ENCODE results near the gene FUCA2. TPM values are rescaled to one million over a fixed set of nuclear protein-coding genes. Genes with fewer than 3 reads are reported as not detected.

The FUCA2 gene
- total RNA-seq, 1 donor from 2014 or later = 52.3 TPM

- H3K27ac Mint-ChIP-seq (ENCODE audit: unreplicated experiment) = no peak overlapping the region
Observed at GRCh38 chr6:143545976-143546547, 34.5 kb upstream of the FUCA2 start.

GRCh38 chr6:143545165-143545564, 33.6 kb upstream of the FUCA2 start:
- H3K4me1 Mint-ChIP-seq = peaks cover 8% of the 10 kb centered on the region
- no peak overlapping the region for H3K27ac Mint-ChIP-seq (ENCODE audit: unreplicated experiment)
- no peaks in the 10 kb centered on the region for H3K36me3 Mint-ChIP-seq (ENCODE audit: low read depth)
- H3K27me3 Mint-ChIP-seq (ENCODE audit: low read depth) = no peaks in the 10 kb centered on the region
- TF ChIP-seq, protein P1, sequence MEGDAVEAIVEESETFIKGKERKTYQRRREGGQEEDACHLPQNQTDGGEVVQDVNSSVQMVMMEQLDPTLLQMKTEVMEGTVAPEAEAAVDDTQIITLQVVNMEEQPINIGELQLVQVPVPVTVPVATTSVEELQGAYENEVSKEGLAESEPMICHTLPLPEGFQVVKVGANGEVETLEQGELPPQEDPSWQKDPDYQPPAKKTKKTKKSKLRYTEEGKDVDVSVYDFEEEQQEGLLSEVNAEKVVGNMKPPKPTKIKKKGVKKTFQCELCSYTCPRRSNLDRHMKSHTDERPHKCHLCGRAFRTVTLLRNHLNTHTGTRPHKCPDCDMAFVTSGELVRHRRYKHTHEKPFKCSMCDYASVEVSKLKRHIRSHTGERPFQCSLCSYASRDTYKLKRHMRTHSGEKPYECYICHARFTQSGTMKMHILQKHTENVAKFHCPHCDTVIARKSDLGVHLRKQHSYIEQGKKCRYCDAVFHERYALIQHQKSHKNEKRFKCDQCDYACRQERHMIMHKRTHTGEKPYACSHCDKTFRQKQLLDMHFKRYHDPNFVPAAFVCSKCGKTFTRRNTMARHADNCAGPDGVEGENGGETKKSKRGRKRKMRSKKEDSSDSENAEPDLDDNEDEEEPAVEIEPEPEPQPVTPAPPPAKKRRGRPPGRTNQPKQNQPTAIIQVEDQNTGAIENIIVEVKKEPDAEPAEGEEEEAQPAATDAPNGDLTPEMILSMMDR (conservative IDR thresholded peaks at IDR 0.05) = no peak
- H3K9me3 Mint-ChIP-seq = no peaks in the 10 kb centered on the region
- no peak for DNase-seq (ENCODE audit: low read depth, low spot score)
- H3K4me3 Mint-ChIP-seq = no peak overlapping the region

More at GRCh38 chr6:143545976-143546547, 34.5 kb upstream of the FUCA2 start:
- Mint-ChIP-seq H3K27me3 (ENCODE audit: low read depth) (no peaks in the 10 kb centered on the region), H3K9me3 (no peaks in the 10 kb centered on the region), H3K4me3 (no peak overlapping the region), H3K4me1 (peaks cover 8% of the 10 kb centered on the region), H3K36me3 (ENCODE audit: low read depth) (no peaks in the 10 kb centered on the region)
- TF ChIP-seq, protein P1 (conservative IDR thresholded peaks at IDR 0.05) = no peak
- DNase-seq (ENCODE audit: low read depth, low spot score) = no peak

DNA sequence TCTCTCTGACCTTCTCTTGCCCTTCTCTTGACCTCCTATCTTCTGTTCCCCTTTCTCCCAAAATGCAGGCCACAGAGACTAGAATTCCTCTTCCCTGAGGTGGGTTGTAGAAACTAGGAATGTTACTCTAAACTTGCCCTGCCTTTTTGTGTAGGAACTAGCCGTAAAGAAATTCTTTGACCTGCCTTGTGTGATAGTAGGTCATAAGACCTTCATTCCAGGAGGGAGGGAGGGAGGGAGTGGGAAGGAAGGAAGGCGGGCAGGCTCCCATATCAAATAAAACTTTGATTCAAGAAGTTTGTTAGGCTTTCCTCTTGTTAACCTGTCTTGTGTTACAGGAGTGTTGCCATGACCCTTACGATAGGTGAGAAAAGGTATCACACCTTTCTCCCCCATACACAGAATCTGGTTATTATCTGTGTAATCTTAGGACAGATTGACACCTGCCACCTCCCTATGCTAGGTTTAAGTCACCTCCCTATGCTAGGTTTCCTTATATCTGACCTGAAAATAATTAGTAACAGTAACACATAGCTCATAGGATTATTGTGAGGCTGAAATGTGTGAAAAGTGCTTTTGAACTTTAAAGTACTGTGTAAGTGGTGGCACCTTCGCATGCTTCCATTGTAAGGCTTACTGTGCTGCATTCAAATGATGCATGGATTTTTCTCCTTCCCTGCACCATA, 32.6 kb upstream of the FUCA2 start:
- Mint-ChIP-seq H3K4me3 (no peak overlapping the region), H3K27me3 (ENCODE audit: low read depth) (no peaks in the 10 kb centered on the region), H3K4me1 (peaks cover 8% of the 10 kb centered on the region), H3K36me3 (ENCODE audit: low read depth) (no peaks in the 10 kb centered on the region), H3K9me3 (no peaks in the 10 kb centered on the region), H3K27ac (ENCODE audit: unreplicated experiment) (no peak overlapping the region)
- DNase-seq (ENCODE audit: low read depth, low spot score) = no peak
- TF ChIP-seq, protein P1 (conservative IDR thresholded peaks at IDR 0.05) = no peak

- Mint-ChIP-seq H3K4me3 (no peak overlapping the region), H3K27ac (ENCODE audit: unreplicated experiment) (no peak overlapping the region), H3K4me1 (peaks cover 8% of the 10 kb centered on the region), H3K9me3 (no peaks in the 10 kb centered on the region), H3K27me3 (ENCODE audit: low read depth) (no peaks in the 10 kb centered on the region), H3K36me3 (ENCODE audit: low read depth) (no peaks in the 10 kb centered on the region)
- no peak for DNase-seq (ENCODE audit: low read depth, low spot score)
- TF ChIP-seq, protein P1 (conservative IDR thresholded peaks at IDR 0.05) = no peak
Observed at GRCh38 chr6:143543435-143543834, 31.9 kb upstream of the FUCA2 start.

GRCh38 chr6:143542888-143543287, 31.4 kb upstream of the FUCA2 start:
- Mint-ChIP-seq H3K4me3 (no peak overlapping the region), H3K27me3 (ENCODE audit: low read depth) (peaks cover 4% of the 10 kb centered on the region), H3K9me3 (no peaks in the 10 kb centered on the region), H3K4me1 (peaks cover 11% of the 10 kb centered on the region), H3K36me3 (ENCODE audit: low read depth) (no peaks in the 10 kb centered on the region), H3K27ac (ENCODE audit: unreplicated experiment) (no peak overlapping the region)
- no peak for DNase-seq (ENCODE audit: low read depth, low spot score)
- TF ChIP-seq, protein P1 (conservative IDR thresholded peaks at IDR 0.05) = no peak

Measured in neural crest cell (in vitro differentiated cells).